ENCODE data around the gene PLEKHH3.

The PLEKHH3 gene, protein sequence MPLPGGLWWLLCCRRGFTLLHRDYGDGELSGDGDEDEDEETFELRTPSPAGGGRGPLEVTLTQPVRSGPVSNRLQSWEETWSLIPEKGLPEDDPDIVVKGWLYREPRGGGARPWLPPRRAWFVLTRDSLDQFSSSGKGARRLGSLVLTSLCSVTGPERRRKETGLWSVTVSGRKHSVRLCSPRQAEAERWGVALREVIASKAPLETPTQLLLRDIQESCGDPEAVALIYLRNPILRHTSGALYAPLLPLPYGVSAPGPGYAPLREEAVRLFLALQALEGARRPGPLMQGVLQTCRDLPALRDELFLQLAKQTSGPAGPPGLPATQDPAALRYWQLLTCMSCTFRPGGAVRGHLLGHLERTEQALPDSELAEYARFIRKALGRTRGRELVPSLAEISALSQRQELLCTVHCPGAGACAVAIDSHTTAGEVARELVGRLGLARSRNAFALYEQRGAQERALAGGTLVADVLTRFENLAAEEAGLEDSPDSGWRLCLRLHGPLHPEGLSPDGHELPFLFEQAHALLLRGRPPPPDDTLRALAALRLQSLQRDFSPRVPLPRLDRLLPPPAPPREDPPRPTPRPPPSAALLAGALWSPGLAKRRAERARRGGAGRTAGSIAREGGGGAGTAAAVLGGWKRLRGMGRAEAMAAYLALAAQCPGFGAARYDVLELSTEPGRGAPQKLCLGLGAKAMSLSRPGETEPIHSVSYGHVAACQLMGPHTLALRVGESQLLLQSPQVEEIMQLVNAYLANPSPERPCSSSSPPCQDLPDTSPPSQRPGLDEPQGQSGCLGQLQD

GRCh38 chr17:42676424-42677011 is at the start of gene PLEKHH3:
PLEKHH3 (minus strand) TSS chr17:42676994; CDS start chr17:42676563, 431 bp downstream.
- DNase-seq = no peak

GRCh38 chr17:42725143-42725542 is 48.3 kb upstream of the PLEKHH3 start:
- no peak for DNase-seq

DNA sequence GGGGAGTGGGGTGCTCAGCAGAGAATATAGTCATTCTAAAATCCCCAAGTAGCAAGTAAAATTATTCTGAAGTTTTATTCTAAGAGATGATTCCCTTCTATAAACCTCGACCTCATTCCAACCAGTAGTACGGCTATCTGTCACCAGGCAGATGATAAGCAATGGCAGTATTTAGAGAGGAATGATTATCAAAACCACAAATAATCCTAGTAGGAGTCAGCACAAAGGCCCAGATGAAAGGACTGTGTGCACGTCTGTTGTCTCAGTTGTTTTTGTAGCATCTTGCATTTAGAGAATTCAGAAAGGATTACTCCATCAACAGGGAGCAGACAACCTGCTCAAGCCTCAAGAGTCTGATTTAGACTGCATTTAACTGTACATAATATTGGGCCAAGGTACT is 46.8 kb upstream of the PLEKHH3 start:
- DNase-seq = no peak

DNA sequence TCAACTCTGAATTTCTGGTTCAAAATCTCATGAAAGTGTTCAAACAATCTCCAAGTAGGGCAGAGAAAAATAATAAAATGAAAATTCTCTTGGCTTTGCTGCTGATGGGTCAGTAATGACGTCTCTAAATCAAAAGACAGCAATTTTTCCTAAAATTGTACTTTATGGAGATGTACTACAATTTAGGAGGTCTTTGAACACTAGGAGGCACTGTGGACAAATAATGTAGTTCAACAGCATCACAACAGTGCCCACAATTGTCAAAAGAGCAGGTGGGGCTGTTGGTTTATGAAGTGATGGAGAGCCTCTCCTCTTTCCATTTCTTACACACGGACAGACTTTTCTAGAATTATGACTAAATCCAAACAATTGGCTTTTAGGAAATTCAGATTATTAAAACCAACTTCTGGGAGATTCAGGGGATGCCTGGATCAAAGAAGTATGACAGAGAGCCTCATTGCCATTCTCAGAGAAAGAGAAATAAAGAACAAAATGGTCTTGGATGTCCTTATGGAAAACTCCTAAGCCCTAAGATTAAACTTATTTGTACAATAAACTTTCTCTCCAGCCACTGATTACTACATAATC is 44.3 kb upstream of the PLEKHH3 start:
- DNase-seq = peak; percentile 71

GRCh38 chr17:42709561-42709960 is 32.8 kb upstream of the PLEKHH3 start:
- no peak for DNase-seq

- peak; percentile 28 for DNase-seq
Observed at GRCh38 chr17:42708588-42708987, 31.8 kb upstream of the PLEKHH3 start.

- peak; percentile 94 for DNase-seq
Observed at GRCh38 chr17:42706732-42707131, 29.9 kb upstream of the PLEKHH3 start.

DNA sequence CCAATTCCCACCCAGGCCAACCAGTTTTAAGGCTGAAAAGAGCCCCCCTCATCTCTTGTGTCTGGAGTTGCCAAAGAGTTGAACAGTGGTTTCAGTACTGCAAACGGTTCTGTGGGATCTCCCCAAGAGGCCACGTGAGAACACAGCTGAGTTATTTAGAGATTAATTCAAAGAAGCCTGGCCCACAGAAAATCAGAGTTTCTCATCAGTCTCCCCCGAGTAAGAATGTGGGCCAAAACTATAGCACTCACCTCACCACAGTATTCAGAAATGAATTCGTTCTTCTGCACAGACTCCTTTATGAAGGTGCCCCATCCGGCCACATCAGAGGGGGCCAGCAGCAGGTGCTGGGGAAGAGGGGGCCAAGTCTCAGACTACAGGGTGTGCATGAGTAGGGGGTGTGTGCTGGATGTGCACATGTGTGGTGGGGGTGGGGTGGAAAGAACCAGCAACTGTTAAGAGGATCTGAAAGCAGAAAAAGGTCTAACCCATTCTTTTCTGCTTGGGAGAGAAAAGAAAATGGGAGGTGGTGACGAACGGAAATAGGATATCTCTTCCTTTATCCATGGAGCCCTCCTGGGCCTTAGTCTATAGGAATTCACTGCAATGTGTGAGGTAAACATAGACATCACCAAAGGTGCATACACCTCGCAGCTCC is 28.2 kb upstream of the PLEKHH3 start:
- peak; percentile 95 for DNase-seq

GRCh38 chr17:42704490-42704836 is 27.7 kb upstream of the PLEKHH3 start:
- peak; percentile 72 for DNase-seq

- DNase-seq = no peak
Observed at GRCh38 chr17:42702446-42702845, 25.7 kb upstream of the PLEKHH3 start.

- no peak for DNase-seq
Observed at GRCh38 chr17:42700586-42701289, 23.9 kb upstream of the PLEKHH3 start.

DNA sequence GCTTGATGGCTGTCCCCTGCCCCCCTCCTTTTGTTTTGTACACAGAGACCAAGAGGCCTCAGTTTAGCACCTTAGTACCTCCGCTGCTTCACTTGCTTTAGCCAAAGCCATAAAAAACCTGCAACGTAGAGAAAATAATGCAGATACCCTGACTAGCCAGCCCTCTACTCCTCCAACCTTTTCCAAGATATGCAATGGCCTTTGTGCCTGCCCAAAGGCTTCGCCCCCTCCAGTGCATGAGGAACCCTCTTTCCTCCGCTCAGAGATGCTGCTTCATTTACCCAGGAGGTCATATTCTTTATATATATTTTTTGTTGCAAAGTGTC is 22.6 kb upstream of the PLEKHH3 start:
- DNase-seq = no peak

- DNase-seq = no peak
Observed at GRCh38 chr17:42698736-42699414, 22.1 kb upstream of the PLEKHH3 start.

GRCh38 chr17:42697108-42697811 is 20.5 kb upstream of the PLEKHH3 start:
- DNase-seq = no peak

DNA sequence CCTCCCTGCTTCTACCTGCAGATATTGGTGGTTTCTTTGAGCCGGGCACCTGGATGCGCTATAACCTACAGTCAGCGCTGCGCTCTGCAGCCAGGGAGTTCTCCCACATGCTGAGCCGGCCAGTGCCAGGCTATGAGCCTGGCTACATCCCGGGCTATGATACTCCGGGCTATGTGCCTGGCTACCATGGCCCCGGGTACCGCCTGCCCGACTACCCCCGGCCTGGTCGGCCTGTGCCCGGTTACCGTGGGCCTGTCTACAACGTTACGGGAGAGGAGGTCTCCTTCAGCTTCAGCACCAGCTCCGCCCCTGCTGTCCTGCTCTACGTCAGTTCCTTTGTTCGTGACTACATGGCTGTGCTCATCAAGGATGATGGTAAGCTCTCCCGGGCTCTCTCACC is 18.7 kb upstream of the PLEKHH3 start:
- no peak for DNase-seq

- DNase-seq = no peak
Observed at GRCh38 chr17:42694524-42694923, 17.7 kb upstream of the PLEKHH3 start.

GRCh38 chr17:42692489-42692888 is 15.7 kb upstream of the PLEKHH3 start:
- DNase-seq = no peak

DNA sequence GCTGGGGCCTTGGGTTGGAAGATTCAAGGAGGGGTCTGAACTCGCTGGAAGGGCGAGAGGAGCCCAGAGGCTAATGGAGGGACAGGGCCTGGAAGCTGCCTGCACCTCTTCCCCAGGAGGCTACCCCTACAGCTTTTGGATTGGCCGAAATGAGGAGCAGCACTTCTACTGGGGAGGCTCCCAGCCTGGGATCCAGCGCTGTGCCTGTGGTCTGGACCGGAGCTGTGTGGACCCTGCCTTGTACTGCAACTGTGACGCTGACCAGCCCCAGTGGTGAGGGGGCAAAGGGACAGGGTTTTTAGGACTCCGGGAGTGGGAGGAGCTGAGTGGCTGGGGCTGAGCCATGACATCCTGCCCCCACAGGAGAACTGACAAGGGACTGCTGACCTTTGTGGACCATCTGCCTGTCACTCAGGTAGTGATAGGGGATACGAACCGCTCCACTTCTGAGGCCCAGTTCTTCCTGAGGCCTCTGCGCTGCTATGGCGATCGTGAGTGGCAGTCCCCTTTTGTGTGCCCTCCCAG is 14.3 kb upstream of the PLEKHH3 start:
- DNase-seq = no peak

GRCh38 chr17:42690596-42690995 is 13.8 kb upstream of the PLEKHH3 start:
- no peak for DNase-seq

DNA sequence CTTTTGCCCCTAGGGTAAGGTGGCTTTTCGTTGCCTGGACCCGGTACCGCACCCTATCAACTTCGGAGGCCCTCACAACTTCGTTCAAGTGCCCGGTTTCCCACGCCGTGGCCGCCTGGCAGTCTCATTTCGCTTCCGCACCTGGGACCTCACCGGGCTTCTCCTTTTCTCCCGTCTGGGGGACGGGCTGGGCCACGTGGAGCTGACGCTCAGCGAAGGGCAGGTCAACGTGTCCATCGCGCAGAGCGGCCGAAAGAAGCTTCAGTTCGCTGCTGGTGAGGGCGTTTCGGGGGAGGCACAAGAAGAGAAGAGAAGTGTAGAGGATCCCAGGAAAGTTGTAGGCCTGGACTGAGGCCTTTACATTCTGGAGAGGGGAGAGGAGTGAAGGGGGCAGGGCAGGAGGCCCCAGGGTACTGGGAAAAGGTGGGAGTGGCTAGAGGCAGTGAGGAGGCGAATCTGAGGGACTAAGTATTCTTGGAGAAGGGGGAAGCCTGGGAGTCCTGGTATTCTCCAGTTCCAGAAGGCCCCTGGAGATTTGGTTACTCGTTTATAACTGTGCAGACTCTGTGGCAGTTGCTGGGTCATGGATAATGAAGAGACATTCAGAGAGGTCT is 11.0 kb upstream of the PLEKHH3 start:
- DNase-seq = no peak

Measured in activated CD4-positive, alpha-beta T cell treated with anti-CD3 and anti-CD28 coated beads, Interleukin-10, Interleukin-2, amounts not matched to agents 100 ng/mL and 50 ng/mL, durations not matched to agents 16 hours and 8 hours (primary cell).